GM12865 (cell line): Measurements from ENCODE around the gene UROD.
"Not testable (repeated sequence)": the region's sequence is repeated elsewhere in the genome, so short reads cannot be mapped to it uniquely, and the experiment has no call there.

Source experiments
- DNase-seq: peaks from one replicate; pipeline ENCODE4 v3.0.0; 2010; ENCODE audit warnings: low read depth
- H3K4me3 ChIP-seq: 2 replicates; pipeline ENCODE4 v1.5.1; 2011; ENCODE audit warnings: mild to moderate bottlenecking, low read depth, low read length, control low read depth
- TF ChIP-seq, protein P1 (sequence below): IDR thresholded peaks from 2 replicates; pipeline ENCODE4 v1.5.1; 2011; ENCODE audit warnings: low read length, control low read depth, low read depth, inconsistent platforms; ENCODE audit not compliant: insufficient read depth; ENCODE audit errors: missing control alignments

UROD gene

DNA sequence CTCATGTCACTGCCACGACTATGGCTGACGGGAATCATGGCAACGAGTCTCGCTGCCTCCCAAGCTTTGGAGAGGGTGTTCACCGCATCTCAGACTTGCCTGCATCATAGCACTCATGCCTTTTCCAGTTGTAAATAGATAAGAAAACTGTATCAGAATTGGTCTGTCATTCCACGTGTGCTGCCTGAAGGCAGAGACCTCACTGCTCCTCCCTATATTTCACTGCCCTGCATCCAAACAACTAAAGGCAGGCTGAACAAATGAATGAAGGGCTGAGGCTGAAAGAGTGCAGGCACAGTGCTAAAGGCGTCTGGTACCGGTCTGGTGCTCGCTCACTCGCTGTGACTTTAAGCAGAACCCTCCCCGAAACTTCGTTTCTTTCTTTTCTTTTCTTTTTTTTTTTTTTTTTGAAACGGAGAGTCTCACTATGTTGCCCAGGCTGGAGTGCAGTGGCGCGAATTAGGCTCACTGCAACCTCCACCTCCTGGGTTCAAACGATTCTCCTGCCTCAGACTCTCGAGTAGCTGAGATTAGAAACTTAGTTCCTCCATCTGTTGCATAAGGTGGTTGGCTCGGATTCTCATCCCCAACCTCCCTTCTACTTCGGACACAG is 26.2 kb upstream of the UROD start:
- TF ChIP-seq, protein P1, sequence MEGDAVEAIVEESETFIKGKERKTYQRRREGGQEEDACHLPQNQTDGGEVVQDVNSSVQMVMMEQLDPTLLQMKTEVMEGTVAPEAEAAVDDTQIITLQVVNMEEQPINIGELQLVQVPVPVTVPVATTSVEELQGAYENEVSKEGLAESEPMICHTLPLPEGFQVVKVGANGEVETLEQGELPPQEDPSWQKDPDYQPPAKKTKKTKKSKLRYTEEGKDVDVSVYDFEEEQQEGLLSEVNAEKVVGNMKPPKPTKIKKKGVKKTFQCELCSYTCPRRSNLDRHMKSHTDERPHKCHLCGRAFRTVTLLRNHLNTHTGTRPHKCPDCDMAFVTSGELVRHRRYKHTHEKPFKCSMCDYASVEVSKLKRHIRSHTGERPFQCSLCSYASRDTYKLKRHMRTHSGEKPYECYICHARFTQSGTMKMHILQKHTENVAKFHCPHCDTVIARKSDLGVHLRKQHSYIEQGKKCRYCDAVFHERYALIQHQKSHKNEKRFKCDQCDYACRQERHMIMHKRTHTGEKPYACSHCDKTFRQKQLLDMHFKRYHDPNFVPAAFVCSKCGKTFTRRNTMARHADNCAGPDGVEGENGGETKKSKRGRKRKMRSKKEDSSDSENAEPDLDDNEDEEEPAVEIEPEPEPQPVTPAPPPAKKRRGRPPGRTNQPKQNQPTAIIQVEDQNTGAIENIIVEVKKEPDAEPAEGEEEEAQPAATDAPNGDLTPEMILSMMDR: no peak
- no peak for DNase-seq
- peak overlapping the region; percentile 77 for H3K4me3 ChIP-seq

DNA sequence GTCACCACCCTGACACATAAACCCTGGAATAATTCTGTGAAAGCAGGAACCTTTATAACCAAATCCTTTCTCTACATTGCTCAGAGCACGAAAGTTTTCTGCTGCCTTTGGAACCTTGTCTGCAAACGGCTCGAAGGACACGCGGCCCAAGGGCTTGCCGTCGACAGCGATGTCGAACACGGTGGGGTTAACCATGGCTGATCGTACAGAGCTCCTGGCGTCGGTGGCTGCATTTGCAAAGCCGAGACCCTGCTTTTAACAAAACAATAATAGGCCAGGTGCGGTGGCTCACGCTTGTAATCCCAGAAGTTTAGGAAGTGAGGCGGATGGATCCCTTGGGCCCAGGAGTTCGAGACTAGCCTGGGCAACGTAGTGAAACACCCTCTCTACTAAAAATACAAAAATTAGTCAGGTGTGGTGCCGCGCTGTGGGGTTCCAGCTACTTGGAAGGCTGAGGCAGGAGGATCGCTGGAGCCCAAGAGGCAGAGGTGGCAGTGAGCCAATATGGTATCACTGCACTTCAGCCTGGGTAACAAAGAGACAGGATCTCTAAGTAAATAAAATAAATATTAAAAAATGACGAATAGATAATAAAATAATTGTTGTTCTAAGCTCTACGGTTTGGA is 23.4 kb upstream of the UROD start:
- no peak overlapping the region for H3K4me3 ChIP-seq
- TF ChIP-seq, protein P1: no peak
- DNase-seq: no peak

DNA sequence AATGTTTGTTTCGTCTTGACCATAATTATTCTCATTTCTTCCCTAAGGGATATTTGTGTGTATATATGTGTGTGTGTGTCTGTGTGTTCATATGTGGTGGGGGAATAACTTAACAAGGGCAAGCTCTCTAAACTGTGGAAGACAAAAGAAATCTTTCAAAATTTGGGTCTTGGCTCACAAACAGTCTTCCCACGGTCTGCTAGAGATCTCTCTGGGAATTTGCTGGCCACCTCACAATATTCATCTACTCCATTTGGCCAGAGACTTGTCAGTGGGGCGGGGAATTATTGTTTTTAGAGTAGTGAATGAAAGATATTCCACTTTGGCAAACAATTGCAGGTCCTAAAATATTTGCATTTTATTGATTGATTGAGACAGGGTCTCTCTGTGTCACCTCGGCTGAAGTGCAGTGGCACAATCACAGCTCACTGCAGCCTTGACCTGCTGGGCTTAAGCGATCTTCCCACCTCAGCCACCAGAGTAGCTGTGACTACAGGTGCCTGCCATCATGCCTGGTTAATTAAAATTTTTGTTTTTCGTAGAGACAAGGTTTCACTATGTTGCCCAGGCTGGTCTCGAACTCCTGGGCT is 17.6 kb upstream of the UROD start:
- H3K4me3 ChIP-seq: no peak overlapping the region
- TF ChIP-seq, protein P1: no peak
- DNase-seq: no peak

DNA sequence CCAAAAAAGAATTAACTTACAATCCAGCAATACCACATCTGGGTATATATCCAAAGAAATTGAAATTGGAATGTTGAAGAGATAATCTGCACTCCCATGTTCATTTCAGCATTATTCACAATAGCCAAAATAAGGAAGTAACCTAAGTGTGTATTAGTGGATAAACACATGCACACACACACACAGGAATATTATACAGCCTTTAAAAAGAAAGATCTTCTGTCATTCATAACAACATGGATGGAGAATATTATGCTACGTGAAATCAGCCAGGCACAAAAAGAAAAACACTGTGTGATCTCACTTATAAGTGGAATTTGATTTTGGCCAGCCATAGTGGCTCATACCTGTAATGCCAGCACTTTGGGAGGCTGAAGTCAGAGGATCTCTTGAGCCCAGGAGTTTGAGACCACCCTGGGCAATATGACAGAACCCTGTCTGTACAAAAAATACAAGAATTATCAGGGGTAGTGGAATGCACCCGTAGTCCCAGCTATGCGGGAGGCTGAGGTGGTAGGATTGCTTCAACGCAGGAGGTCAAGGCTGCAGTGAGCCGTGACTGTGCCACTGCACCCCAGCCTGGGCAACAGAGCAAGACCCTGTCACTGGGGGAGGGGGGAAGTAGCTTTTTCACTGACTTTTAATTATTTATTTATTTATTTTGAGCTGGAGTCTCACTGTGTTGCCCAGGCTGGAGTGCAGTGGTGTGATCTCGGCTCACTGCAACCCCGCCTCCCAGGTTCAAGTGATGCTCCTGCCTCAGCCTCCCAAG is 16.4 kb upstream of the UROD start:
- TF ChIP-seq, protein P1: no peak
- no peak for DNase-seq
- H3K4me3 ChIP-seq: no peak overlapping the region

DNA sequence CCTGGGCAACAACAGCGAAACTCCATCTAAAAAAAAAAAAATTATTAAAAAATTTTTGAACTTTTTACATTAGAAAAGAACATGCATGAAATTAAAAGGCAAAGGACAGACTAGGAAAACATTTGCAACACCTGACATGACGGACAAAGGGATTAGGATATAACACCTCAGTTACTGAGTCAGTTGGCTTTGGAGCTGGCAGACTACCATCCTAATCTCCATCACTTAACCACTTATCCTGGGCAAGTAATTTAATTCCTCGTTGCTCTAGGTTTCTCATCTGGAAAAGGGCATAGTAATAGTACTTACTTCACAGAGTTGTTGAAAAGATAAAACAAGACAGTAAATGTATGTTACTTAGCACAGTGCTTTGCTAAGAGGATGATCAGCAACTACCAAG is 12.8 kb upstream of the UROD start:
- H3K4me3 ChIP-seq: no peak overlapping the region
- no peak for DNase-seq
- TF ChIP-seq, protein P1: no peak

DNA sequence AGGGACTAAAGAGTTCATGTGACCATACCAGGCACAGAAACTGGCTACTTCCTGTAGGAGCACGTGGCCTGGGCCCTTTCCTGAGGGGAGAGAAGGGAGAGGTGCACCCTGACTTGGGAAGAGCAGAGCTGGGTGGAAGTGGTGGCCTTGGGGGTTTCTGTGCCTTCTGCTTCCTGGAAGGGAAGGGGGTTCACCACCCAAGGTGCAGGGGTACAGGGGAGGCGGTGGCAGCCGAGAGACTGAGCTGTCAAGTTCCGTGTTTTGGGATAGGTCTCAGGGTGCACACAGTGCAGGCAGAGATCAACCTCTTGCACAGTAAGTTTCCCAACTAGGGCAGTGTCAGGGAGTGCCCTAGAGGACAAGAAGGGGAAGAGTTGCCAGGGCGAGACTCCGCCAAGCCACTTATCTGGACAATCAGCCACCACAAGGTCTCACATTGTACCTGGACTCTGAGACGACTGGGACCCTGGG is 11.0 kb upstream of the UROD start:
- no peak overlapping the region for H3K4me3 ChIP-seq
- no peak for DNase-seq
- TF ChIP-seq, protein P1: no peak

DNA sequence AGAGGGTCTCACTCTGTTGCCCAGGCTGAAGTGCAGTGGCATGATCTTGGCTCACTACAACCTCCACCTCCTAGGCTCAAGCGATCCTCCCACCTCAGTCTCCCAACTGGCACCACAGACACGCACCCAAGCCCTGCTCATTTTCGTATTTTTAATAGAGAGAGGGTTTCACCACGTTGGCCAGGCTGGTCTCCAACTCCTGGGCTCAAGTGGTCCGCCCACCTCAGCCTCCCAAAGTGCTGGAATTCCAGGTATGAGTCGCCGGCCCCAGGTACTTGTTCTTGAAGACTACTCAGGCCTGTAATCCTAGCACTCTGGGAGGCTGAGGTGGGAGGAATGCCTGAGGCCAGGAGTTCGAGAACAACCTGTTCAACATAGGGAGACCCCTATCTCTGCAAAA is 10.5 kb upstream of the UROD start:
- not testable (repeated sequence) for DNase-seq, H3K4me3 ChIP-seq
